Skeletal muscle satellite cell (primary cell): ENCODE results near the gene HCFC1R1.

ENCODE experiments used
- H3K27me3 ChIP-seq: 2 replicates; pipeline ENCODE4 v1.7.0; 2013; ENCODE audit warnings: low read length; ENCODE audit not compliant: control insufficient read depth, insufficient read depth
- H3K36me3 ChIP-seq: 2 replicates; pipeline ENCODE4 v1.7.0; 2013; ENCODE audit warnings: mild to moderate bottlenecking, control low read depth, low read length; ENCODE audit not compliant: insufficient read depth
- H3K4me1 ChIP-seq: 2 replicates; pipeline ENCODE4 v1.7.0; 2013; ENCODE audit warnings: low read length; ENCODE audit not compliant: control insufficient read depth, insufficient read depth
- H3K4me2 ChIP-seq: 2 replicates; pipeline ENCODE4 v1.7.0; 2013; ENCODE audit warnings: mild to moderate bottlenecking, low read length
- H3K4me3 ChIP-seq: 2 replicates; pipeline ENCODE4 v1.7.0; 2013; ENCODE audit warnings: low read length
- H3K9ac ChIP-seq: 2 replicates; pipeline ENCODE4 v1.7.0; 2013; ENCODE audit warnings: mild to moderate bottlenecking, low read depth, low read length, moderate library complexity
- H3K9me3 ChIP-seq: replicated peaks from 2 replicates; pipeline ENCODE4 v1.7.0; 2013; ENCODE audit warnings: mild to moderate bottlenecking, control low read depth, low read length

Gene HCFC1R1

GRCh38 chr16:3045758-3046640 lies 22.3 kb upstream of the HCFC1R1 start, which contains the start of gene MMP25:
TSS of gene MMP25 (plus strand) at chr16:3046561. CDS start at chr16:3046918, 357 bp downstream.
- Histone ChIP-seq H3K27me3 (peaks cover 64% of the 10 kb centered on the region), H3K4me3 (peak within 1 kb of the TSS; percentile 66), H3K9ac (peak within 1 kb of the TSS; percentile 38), H3K4me1 (peaks cover 13% of the 10 kb centered on the region), H3K9me3 (no peaks in the 10 kb centered on the region), H3K4me2 (peak within 1 kb of the TSS; percentile 88), H3K36me3 (no peaks in the 10 kb centered on the region)

- peaks cover 13% of the 10 kb centered on the region for H3K4me1 ChIP-seq
- H3K36me3 ChIP-seq, result no peaks in the 10 kb centered on the region
- H3K4me3 ChIP-seq, result no peak overlapping the region
- peaks cover 58% of the 10 kb centered on the region for H3K27me3 ChIP-seq
- no peak overlapping the region for H3K9ac ChIP-seq
- H3K4me2 ChIP-seq, result no peak overlapping the region
- H3K9me3 ChIP-seq, result no peaks in the 10 kb centered on the region
Measured at GRCh38 chr16:3044708-3045107, 21.0 kb upstream of the HCFC1R1 start.

GRCh38 chr16:3042376-3042775 lies 18.6 kb upstream of the HCFC1R1 start:
- no peaks in the 10 kb centered on the region for H3K36me3 ChIP-seq
- H3K27me3 ChIP-seq, result peaks cover 58% of the 10 kb centered on the region
- no peak overlapping the region for H3K9ac ChIP-seq
- H3K4me3 ChIP-seq, result no peak overlapping the region
- no peaks in the 10 kb centered on the region for H3K9me3 ChIP-seq
- peaks cover 13% of the 10 kb centered on the region for H3K4me1 ChIP-seq
- H3K4me2 ChIP-seq, result no peak overlapping the region

- H3K4me1 ChIP-seq, result no peaks in the 10 kb centered on the region
- H3K9me3 ChIP-seq, result no peaks in the 10 kb centered on the region
- H3K27me3 ChIP-seq, result peaks cover 54% of the 10 kb centered on the region
- H3K9ac ChIP-seq, result no peak overlapping the region
- H3K4me3 ChIP-seq, result no peak overlapping the region
- H3K4me2 ChIP-seq, result no peak overlapping the region
- H3K36me3 ChIP-seq, result no peaks in the 10 kb centered on the region
Measured at GRCh38 chr16:3038896-3039295, 15.2 kb upstream of the HCFC1R1 start.

- H3K4me1 ChIP-seq, result no peaks in the 10 kb centered on the region
- no peak overlapping the region for H3K4me3 ChIP-seq
- H3K27me3 ChIP-seq, result peaks cover 58% of the 10 kb centered on the region
- H3K9ac ChIP-seq, result no peak overlapping the region
- H3K36me3 ChIP-seq, result no peaks in the 10 kb centered on the region
- H3K9me3 ChIP-seq, result no peaks in the 10 kb centered on the region
- H3K4me2 ChIP-seq, result no peak overlapping the region
Measured at GRCh38 chr16:3038256-3038655, 14.5 kb upstream of the HCFC1R1 start.

- Histone ChIP-seq H3K27me3 (peaks cover 72% of the 10 kb centered on the region), H3K9me3 (no peaks in the 10 kb centered on the region), H3K4me1 (no peaks in the 10 kb centered on the region), H3K9ac (no peak within 1 kb of the TSS), H3K4me2 (no peak within 1 kb of the TSS), H3K36me3 (no peaks in the 10 kb centered on the region), H3K4me3 (no peak within 1 kb of the TSS)
Measured at GRCh38 chr16:3036726-3037315, 13.1 kb upstream of the HCFC1R1 start, which contains the start of gene BICDL2. TSS of gene BICDL2 (minus strand) at chr16:3036944. CDS start at chr16:3035496, 1,448 bp downstream.

GRCh38 chr16:3035972-3036725 lies 12.4 kb upstream of the HCFC1R1 start:
- Histone ChIP-seq H3K4me2 (no peak overlapping the region), H3K4me3 (no peak overlapping the region), H3K9ac (no peak overlapping the region), H3K9me3 (no peaks in the 10 kb centered on the region), H3K4me1 (no peaks in the 10 kb centered on the region), H3K36me3 (no peaks in the 10 kb centered on the region), H3K27me3 (peaks cover 72% of the 10 kb centered on the region)

- Histone ChIP-seq H3K9me3 (no peaks in the 10 kb centered on the region), H3K4me1 (no peaks in the 10 kb centered on the region), H3K27me3 (peaks cover 72% of the 10 kb centered on the region), H3K4me3 (no peak overlapping the region), H3K4me2 (no peak overlapping the region), H3K9ac (no peak overlapping the region), H3K36me3 (no peaks in the 10 kb centered on the region)
Measured at GRCh38 chr16:3035289-3035971, 11.7 kb upstream of the HCFC1R1 start.

- peaks cover 63% of the 10 kb centered on the region for H3K27me3 ChIP-seq
- H3K9me3 ChIP-seq, result no peaks in the 10 kb centered on the region
- H3K4me2 ChIP-seq, result no peak overlapping the region
- H3K4me1 ChIP-seq, result peaks cover 8% of the 10 kb centered on the region
- no peak overlapping the region for H3K9ac ChIP-seq
- H3K4me3 ChIP-seq, result no peak overlapping the region
- H3K36me3 ChIP-seq, result no peaks in the 10 kb centered on the region
Measured at GRCh38 chr16:3032624-3033023, 8.9 kb upstream of the HCFC1R1 start.

- peaks cover 47% of the 10 kb centered on the region for H3K27me3 ChIP-seq
- H3K4me1 ChIP-seq, result peaks cover 8% of the 10 kb centered on the region
- H3K4me2 ChIP-seq, result no peak overlapping the region
- H3K9ac ChIP-seq, result no peak overlapping the region
- H3K9me3 ChIP-seq, result no peaks in the 10 kb centered on the region
- H3K36me3 ChIP-seq, result peaks cover 9% of the 10 kb centered on the region
- no peak overlapping the region for H3K4me3 ChIP-seq
Measured at GRCh38 chr16:3030222-3031212, 6.8 kb upstream of the HCFC1R1 start.
